IPS-18c (cell line): ENCODE data around the gene TACR1.

Source experiments
- H3K4me3 ChIP-seq: 2 replicates; pipeline ENCODE4 v1.7.0; 2013; ENCODE audit warnings: low read depth, mild to moderate bottlenecking, low read length, moderate library complexity; ENCODE audit not compliant: insufficient read depth
- H3K9me3 ChIP-seq: one replicate; pipeline ENCODE4 v1.6.1; 2013; ENCODE audit warnings: mild to moderate bottlenecking, low read length, moderate library complexity; ENCODE audit not compliant: control insufficient read depth, insufficient read depth

The TACR1 gene

DNA sequence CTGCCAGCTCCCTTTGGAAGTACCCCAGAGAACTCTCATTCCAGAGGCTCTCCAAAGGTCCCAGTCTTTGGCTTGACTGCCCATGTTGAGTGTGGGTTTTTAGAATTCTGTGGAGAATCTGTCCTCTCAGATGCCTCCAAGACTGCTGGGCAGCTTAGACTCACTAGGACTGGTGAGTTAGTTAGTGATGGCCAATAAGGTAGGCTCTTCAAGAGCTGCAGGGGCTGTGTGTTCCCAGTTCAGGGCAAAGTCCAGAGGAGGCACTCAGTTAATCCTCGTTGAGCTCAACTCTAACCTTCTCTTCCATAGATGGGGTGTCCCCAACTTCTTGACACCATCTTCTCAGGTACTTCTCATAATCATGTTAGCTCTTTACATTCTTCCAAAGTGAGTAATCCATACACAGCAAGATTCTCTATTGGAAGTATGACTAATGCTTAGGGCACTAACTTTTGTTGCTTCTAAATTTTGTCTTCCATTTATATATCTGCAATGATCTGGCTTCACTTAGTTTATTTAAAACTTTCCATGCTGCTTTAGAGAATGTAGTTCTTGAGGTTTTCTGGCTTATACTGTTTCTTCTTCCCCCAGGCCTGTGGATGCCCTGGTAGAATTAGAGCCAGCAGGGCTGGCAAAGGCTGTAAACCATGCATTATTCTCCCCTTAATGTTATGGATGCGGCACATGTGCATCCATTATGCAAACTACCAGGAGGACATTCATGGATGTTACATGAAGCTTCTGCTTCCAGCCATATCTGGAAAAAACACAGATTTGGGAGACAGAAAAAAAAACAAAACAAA lies 151.9 kb downstream of the TACR1 start:
- H3K4me3 ChIP-seq = no peak overlapping the region
- no peaks in the 10 kb centered on the region for H3K9me3 ChIP-seq

GRCh38 chr2:75045526-75046050 lies 153.7 kb downstream of the TACR1 start:
- no peaks in the 10 kb centered on the region for H3K9me3 ChIP-seq
- no peak overlapping the region for H3K4me3 ChIP-seq

GRCh38 chr2:75044291-75044690 lies 155.0 kb downstream of the TACR1 start:
- H3K4me3 ChIP-seq = no peak overlapping the region
- no peaks in the 10 kb centered on the region for H3K9me3 ChIP-seq

- no peaks in the 10 kb centered on the region for H3K9me3 ChIP-seq
- H3K4me3 ChIP-seq = no peak overlapping the region
Observed at GRCh38 chr2:75042823-75043222, 156.5 kb downstream of the TACR1 start.

DNA sequence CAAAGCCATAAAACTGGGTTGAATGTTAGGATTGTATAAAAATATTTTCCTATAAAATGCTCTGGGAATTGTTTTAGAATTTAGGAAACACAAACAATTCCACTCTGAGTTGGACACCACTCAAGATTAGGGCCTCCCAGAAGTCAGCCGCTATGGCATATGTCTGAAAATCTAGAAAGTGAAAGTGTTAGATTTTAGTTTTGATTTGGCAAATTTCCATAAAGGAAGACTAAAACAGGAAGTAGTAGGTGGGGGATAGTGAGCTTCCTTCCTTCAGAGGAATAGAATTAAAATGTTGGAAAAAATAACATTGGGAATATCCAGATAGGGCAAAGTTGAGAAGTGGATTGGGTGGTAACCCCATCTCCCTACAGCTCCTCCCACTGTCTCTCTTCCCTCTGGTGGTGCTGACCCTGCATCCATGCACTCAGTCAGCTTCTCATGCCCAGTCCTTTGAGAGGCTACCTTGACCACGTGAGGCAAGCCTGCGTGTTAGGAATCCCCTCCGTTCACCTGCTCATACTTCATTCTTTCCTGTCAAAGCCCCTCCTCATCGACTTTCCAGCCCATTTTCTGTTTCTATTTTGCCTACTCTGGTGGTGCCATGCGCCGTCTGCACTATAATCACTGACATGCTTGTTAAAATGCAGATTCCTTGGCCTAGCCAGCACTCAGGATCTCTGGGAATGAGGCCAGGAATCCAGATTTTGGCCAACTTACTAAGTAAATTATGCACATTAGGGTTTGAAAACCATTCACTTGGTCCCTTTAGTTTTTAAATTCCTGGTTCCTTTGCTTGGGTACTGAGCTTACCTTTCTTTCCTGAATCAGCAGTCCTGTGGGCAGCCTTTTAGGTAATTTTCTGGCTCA lies 157.4 kb downstream of the TACR1 start:
- no peak overlapping the region for H3K4me3 ChIP-seq
- no peaks in the 10 kb centered on the region for H3K9me3 ChIP-seq

- no peaks in the 10 kb centered on the region for H3K9me3 ChIP-seq
- H3K4me3 ChIP-seq = no peak overlapping the region
Observed at GRCh38 chr2:75041226-75041625, 158.1 kb downstream of the TACR1 start.

DNA sequence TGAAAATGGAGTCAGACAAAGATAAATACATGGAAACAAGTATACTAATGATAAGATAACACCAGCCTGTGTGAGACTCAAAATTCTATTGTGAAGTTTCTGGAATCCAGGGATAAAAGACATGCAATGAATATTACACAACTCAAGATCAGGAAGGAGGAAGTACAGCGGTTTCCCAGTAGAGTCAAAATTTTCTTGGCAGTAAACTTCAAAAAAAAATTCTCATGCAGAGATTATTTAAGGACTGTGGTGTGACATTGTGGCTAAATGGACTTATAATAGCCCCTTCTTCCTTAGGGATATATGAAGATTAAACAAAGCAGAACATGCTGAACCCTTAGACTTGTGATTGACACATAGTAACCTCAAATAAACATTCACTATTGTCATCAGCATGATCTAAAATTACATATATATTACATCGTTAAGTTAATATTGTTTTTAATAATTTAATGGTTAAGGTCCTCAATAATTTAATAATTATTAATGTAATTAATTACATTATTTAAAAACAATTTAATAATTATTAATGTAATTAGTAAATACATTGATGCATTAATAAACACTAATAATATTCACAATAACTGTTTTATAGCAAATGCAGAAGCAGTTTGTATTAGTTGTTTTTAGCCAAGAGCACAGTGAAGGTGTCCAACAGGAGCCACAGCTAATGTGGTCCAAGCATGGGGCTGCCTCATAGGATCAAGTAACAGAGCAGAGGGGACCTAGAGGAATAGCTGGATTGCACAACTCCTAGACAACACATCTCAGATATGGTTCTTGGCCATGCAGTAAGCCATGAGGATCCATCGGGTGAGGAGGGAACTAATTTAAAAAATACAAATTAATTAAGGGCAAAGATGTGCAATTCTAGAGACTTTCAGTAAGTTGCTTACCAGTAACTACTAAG lies 163.6 kb downstream of the TACR1 start:
- no peaks in the 10 kb centered on the region for H3K9me3 ChIP-seq
- H3K4me3 ChIP-seq = no peak overlapping the region

GRCh38 chr2:75033516-75033915 lies 165.8 kb downstream of the TACR1 start:
- no peaks in the 10 kb centered on the region for H3K9me3 ChIP-seq
- no peak overlapping the region for H3K4me3 ChIP-seq

DNA sequence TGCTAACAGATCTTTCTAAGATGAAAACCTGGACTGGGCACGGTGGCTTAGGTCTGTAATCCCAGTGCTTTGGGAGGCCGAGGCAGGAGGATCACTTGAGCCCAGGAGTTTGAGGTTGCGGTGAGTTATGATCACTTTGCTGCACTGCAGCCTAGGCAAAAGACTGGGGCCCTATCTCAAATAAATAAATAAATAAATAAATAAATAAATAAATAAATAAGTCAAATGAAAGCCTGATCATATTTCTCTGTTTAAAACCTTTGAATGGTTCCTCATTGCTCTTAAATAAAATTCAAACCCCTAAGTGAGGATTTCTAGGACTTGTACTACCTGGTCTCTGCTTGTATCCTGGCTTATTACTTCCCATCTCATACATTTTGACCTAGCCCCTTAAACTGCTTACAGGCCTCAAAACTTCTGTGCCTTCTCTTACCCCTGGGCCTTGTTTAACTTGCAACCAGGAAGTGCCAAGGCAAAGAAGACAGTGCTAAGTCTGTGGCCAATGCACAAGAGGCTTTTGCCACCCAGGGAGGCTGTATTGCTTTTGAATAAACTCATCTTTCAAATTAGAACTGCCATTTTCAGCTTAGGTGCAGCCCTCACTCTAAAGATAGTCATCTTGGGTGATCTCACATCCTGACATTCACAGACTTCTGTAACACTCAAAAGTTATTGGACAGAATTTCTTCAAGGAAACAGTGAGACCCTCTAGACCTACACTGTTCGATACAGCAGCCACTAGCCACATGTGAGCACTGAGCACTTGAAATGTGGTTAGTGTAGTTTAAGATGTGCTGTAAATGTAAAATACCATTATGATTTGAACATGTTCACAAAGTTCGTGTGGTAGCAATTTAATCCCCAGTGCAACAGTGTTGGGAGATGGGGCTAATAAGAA lies 167.2 kb downstream of the TACR1 start:
- no peak overlapping the region for H3K4me3 ChIP-seq
- H3K9me3 ChIP-seq = no peaks in the 10 kb centered on the region

- Histone ChIP-seq H3K4me3 (no peak overlapping the region), H3K9me3 (no peaks in the 10 kb centered on the region)
Observed at GRCh38 chr2:75031171-75031570, 168.1 kb downstream of the TACR1 start.

GRCh38 chr2:75030218-75031009 lies 168.9 kb downstream of the TACR1 start:
- no peaks in the 10 kb centered on the region for H3K9me3 ChIP-seq
- no peak overlapping the region for H3K4me3 ChIP-seq

DNA sequence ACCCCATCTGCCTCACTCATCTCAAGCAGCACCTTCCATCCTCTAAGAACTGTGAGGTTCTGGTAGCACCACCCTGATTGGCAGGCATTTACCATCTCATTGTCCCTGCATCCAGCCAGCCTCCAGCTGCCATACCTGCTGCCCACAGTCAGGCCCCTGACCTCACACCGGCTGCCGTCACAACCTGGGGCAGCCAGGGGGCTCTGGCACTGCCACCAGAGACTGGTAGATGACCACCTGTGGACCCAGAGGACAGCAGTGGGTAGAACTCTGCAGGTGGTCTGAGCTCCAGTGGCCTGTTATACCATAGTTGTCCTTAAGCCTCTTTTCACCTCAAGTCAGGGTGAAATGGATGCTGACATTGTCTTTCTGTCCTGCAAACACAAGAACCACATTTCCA lies 171.4 kb downstream of the TACR1 start:
- Histone ChIP-seq H3K9me3 (no peaks in the 10 kb centered on the region), H3K4me3 (no peak overlapping the region)

DNA sequence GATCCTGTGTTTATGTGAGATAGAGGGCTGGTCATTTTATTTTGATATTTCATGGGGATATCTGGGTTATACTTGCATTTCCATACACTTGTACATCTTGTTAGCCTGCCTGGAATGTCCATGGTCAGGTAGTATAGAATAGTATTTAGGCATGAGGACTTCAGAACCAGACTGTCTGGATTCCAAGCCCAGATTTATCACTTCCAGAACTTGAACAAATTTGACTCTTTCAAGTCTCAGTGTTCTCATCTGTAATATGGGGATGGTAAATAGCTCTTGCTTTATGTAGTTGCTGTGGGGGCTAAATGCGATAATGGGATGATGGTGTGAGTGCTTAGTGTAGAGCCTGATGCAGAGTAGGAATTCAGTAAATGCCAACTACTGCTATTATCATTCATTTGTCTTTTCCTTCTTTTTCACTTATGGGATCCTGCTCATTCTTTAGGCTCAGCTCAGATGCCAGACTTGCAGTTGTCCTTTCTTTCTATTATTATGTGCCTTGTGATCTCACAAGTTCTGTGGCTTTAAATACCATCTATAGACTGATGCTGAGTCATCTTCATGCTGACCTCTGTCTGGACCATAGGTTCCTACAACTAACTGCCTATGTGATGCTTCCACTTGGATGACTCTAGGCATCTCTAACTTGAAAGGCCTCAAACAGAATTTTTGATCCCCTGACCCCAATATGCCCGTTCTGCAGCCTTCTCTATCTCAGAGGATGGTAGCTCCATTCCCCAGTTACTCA lies 173.5 kb downstream of the TACR1 start:
- H3K4me3 ChIP-seq = no peak overlapping the region
- H3K9me3 ChIP-seq = no peaks in the 10 kb centered on the region

DNA sequence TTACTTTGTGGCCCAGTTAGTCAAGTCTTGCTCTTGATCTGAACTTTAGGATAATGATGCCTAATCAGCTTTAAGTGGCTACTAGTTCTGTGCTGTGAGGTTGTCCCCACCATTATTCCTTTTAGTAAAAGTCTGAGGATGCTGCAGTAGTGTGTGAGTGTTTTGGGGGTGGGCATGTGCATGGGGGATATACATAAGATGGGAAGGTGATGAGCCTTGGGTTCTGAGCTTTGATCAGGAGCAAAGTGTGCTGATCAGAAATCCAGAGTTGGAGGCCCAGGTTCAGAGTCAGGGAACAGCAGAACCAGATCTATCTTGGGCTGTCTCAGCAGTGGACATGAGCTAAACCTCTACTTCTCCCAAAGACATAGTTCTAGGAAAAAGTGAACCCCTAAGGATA lies 174.1 kb downstream of the TACR1 start:
- Histone ChIP-seq H3K4me3 (no peak overlapping the region), H3K9me3 (no peaks in the 10 kb centered on the region)
